ENCODE data around the gene ADARB1. TPM values are rescaled to one million over a fixed set of nuclear protein-coding genes. Genes with fewer than 3 reads are reported as not detected.

Gene ADARB1
- total and polyA plus RNA-seq, 2 of the 4 experiments (the other 2 are of a cell fraction), result 39.8 to 47.3 TPM

DNA sequence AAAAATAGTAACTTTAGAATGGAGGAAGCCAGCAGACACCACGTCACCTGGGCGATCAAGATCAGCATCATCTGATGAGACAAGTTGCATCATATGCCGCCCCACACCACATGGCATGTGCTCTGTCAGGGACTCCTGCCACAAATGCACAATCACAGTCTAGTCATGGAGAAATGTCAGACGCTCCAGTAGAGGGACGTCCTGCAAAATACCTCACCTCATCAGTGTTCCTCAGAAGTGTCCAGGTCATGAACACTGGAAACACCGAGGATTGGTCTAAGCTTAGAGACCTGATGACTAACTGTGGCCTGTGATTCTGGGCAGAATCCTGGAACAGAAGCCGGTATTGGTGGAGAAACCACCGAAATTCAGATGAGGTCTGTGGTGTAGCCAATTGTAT, 14.3 kb downstream of the ADARB1 start:
- Histone ChIP-seq H3K14ac (replicated peaks; ENCODE audit: low read depth, low read length) (no peak overlapping the region), H4K8ac (ENCODE audit: low read depth in 2 of 2, low read length in 2 of 2) (no peak overlapping the region), H3K9me3 (ENCODE audit: control insufficient read depth, insufficient read depth, low read length) (no peaks in the 10 kb centered on the region), H3K4me1 (ENCODE audit: control insufficient read depth, insufficient read depth, low read length) (peaks cover 25% of the 10 kb centered on the region), H4K91ac (ENCODE audit: insufficient read depth, low read depth, low read length) (no peak overlapping the region), H2BK20ac (ENCODE audit: low read depth, low read length) (no peak overlapping the region), H2AK5ac (ENCODE audit: low read depth, low read length) (no peak overlapping the region), H3K79me1 (ENCODE audit: low read depth in 1 of 2, low read length in 2 of 2) (peaks cover 3 to 88% of the 10 kb centered on the region in 2 experiments; a peak in 3 of 4 replicates), H2BK5ac (ENCODE audit: low read depth, low read length, poor library complexity, severe bottlenecking) (no peak overlapping the region), H3K23ac (ENCODE audit: low read depth, low read length) (no peak overlapping the region), H3K9ac (ENCODE audit: low read depth, low read length) (no peak overlapping the region), H3K4me3 (ENCODE audit: insufficient read depth, low read depth, low read length) (no peak overlapping the region), H3K4ac (ENCODE audit: low read depth, low read length) (no peak overlapping the region), H3K56ac (ENCODE audit: extremely low read depth, insufficient read depth, low read length) (no peak overlapping the region), H3K27ac (ENCODE audit: insufficient read depth, low read length) (no peak overlapping the region), H2AFZ (replicated peaks; ENCODE audit: low read length, poor library complexity) (no peak overlapping the region), H3K18ac (ENCODE audit: low read depth, low read length) (no peak overlapping the region), H4K20me1 (ENCODE audit: insufficient read depth, low read length) (peaks cover 95% of the 10 kb centered on the region), H3K36me3 (ENCODE audit: control insufficient read depth, insufficient read depth, low read length) (peaks cover 34% of the 10 kb centered on the region), H3K4me2 (ENCODE audit: low read depth, low read length) (no peak overlapping the region), H2BK15ac (ENCODE audit: low read depth, low read length) (no peak overlapping the region), H3K9me1 (ENCODE audit: insufficient read depth, low read length) (peaks cover 38% of the 10 kb centered on the region), H2AK9ac (replicated peaks; ENCODE audit: low read depth, low read length, poor library complexity) (no peak overlapping the region), H2BK120ac (ENCODE audit: low read depth, low read length) (no peak overlapping the region), H4K5ac (ENCODE audit: low read depth, low read length) (no peak overlapping the region), H3K27me3 (ENCODE audit: control insufficient read depth, insufficient read depth, low read length) (no peaks in the 10 kb centered on the region)
- no TSS peak for BruUV-seq (replicated peaks)
- ATAC-seq (ENCODE audit: low read depth) (no peak), DNase-seq (no peak)
- in situ Hi-C loops (cut with MboI; ENCODE audit: low sequenced_read_pairs) (no loop called here), intact Hi-C loops (cut with micrococcal nuclease) (no loop called here), dilution Hi-C loops (cut with HindIII; ENCODE audit: low sequenced_read_pairs, unreplicated experiment) (no loop called here)
- 93% methylated on average over 3 of the region's 8 CpGs; no CpG with 5 or more reads in 1 of the 2 experiments for WGBS, 2 experiments (ENCODE audit: extremely low coverage in 2 of 2, insufficient read length in 1 of 2)
- TF ChIP-seq CEBPB (IDR thresholded peaks at IDR 0.05; ENCODE audit: low read depth, low read length), result peak; percentile 72
- TF ChIP-seq MXI1 (IDR thresholded peaks at IDR 0.05; ENCODE audit: borderline replicate concordance, low read depth, low read length), result no peak
- TF ChIP-seq SMC3 (IDR thresholded peaks at IDR 0.05; ENCODE audit: low read depth, low read length), result no peak
- no peak for TF ChIP-seq RFX5 (IDR thresholded peaks at IDR 0.05; ENCODE audit: low read depth, low read length)
- no peak for TF ChIP-seq NFE2L2 (IDR thresholded peaks at IDR 0.05; ENCODE audit: low read depth, low read length)
- ChIA-PET CTCF (no interaction called here), POLR2A (ENCODE audit: unreplicated experiment) (no interaction called here)

Measured in IMR-90 (cell line).